Endothelial cell of umbilical vein (primary cell): ENCODE measurements around the gene CPNE5.

ENCODE experiments used
- EZH2 ChIP-seq: IDR thresholded peaks from 2 replicates; pipeline ENCODE4 v1.6.1; 2012; ENCODE audit warnings: borderline replicate concordance, low read depth, mild to moderate bottlenecking, moderate library complexity, low read length, inconsistent platforms; ENCODE audit not compliant: severe bottlenecking
- JUN ChIP-seq: IDR thresholded peaks from 2 replicates; pipeline ENCODE4 v1.6.1; 2011; ENCODE audit warnings: borderline replicate concordance, low read depth; ENCODE audit not compliant: insufficient read length, insufficient read depth
- POLR2A ChIP-seq: IDR thresholded peaks from 2 replicates; pipeline ENCODE4 v1.6.1; 2012; ENCODE audit warnings: low read depth, mild to moderate bottlenecking, control low read depth, low read length
- POLR2AphosphoS5 ChIP-seq: IDR thresholded peaks from 2 replicates; pipeline ENCODE4 v1.6.1; 2012; ENCODE audit warnings: low read depth, mild to moderate bottlenecking, control low read depth, low read length, moderate library complexity; ENCODE audit not compliant: insufficient read depth
- TF ChIP-seq, protein P1 (sequence below), 2 donors: IDR thresholded peaks; 1 replicate in 1 of 2; 2 replicates in 1 of 2; pipeline ENCODE4 v1.5.1; 2011; ENCODE audit warnings: low read length in 2 of 2, mild to moderate bottlenecking in 2 of 2, moderate library complexity in 2 of 2, control low read depth in 1 of 2, inconsistent platforms in 1 of 2, low read depth in 1 of 2; ENCODE audit not compliant: insufficient read depth in 1 of 2; ENCODE audit errors: extremely low read depth in 1 of 2
- TF ChIP-seq, protein P2 (sequence below): IDR thresholded peaks from 2 replicates; pipeline ENCODE4 v1.6.1; 2011; ENCODE audit not compliant: insufficient read depth, insufficient read length

DNA sequence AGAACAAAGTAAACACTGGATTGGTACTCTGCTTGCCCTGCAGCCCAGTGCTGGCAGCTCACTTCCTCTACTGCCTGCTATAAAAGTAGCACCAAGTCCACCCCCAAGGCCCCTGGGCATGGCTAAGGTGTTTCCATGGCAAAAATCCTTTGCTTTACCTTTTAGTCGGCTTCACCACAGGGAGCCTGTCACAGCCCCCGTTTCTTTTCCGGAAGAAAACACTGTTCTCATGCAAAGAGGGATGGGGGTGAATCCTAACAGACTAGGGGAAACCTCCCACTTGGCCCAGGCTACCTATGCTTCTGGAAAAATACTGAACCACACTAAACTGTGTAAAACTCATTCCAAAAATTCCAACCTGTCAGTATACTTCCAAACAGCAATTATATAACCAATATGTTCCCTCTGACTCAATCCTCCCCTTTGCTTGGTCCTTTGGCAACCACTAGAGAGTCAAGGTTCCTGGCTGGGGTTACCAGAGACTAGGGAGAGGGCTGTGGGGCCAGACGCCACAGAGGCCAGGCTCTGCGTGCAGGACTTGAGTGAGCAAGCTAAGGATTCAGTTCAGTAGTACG lies 19.2 kb upstream of the CPNE5 start:
- TF ChIP-seq, protein P1, sequence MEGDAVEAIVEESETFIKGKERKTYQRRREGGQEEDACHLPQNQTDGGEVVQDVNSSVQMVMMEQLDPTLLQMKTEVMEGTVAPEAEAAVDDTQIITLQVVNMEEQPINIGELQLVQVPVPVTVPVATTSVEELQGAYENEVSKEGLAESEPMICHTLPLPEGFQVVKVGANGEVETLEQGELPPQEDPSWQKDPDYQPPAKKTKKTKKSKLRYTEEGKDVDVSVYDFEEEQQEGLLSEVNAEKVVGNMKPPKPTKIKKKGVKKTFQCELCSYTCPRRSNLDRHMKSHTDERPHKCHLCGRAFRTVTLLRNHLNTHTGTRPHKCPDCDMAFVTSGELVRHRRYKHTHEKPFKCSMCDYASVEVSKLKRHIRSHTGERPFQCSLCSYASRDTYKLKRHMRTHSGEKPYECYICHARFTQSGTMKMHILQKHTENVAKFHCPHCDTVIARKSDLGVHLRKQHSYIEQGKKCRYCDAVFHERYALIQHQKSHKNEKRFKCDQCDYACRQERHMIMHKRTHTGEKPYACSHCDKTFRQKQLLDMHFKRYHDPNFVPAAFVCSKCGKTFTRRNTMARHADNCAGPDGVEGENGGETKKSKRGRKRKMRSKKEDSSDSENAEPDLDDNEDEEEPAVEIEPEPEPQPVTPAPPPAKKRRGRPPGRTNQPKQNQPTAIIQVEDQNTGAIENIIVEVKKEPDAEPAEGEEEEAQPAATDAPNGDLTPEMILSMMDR (IDR thresholded peaks at IDR 0.05; ENCODE audit: extremely low read depth in 1 of 2, insufficient read depth in 1 of 2, low read depth in 1 of 2, low read length in 2 of 2): no peak
- TF ChIP-seq POLR2AphosphoS5 (no peak), EZH2 (no peak), POLR2A (no peak), JUN (no peak)
- TF ChIP-seq, protein P2, sequence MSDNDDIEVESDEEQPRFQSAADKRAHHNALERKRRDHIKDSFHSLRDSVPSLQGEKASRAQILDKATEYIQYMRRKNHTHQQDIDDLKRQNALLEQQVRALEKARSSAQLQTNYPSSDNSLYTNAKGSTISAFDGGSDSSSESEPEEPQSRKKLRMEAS: no peak
